H9 (cell line): ENCODE results near the gene OR5B3. TPM values are rescaled to one million over a fixed set of nuclear protein-coding genes. Genes with fewer than 3 reads are reported as not detected.

Experiments
- DNase-seq: peaks from one replicate; pipeline ENCODE4 v3.0.0-alpha.2; 2017
- H2AFZ ChIP-seq: one replicate; pipeline ENCODE4 v1.6.1; 2013; ENCODE audit warnings: mild to moderate bottlenecking, low read length, control low read depth, moderate library complexity
- H2AK5ac ChIP-seq: 2 replicates; pipeline ENCODE4 v1.6.1; 2013; ENCODE audit warnings: low read length, control low read depth, mixed read lengths; ENCODE audit not compliant: insufficient read length
- H2BK120ac ChIP-seq: one replicate; pipeline ENCODE4 v1.6.1; 2013; ENCODE audit warnings: low read depth, mild to moderate bottlenecking, low read length, control low read depth, inconsistent platforms; ENCODE audit not compliant: poor library complexity, severe bottlenecking
- H2BK12ac ChIP-seq: 2 replicates; pipeline ENCODE4 v1.6.1; 2013; ENCODE audit warnings: low read length, control low read depth, mixed read lengths, low read depth; ENCODE audit not compliant: insufficient read length
- H2BK15ac ChIP-seq: 2 replicates; pipeline ENCODE4 v1.6.1; 2013; ENCODE audit warnings: low read depth, low read length, control low read depth
- H2BK20ac ChIP-seq: one replicate; pipeline ENCODE4 v1.6.1; 2013; ENCODE audit warnings: low read depth, mild to moderate bottlenecking, low read length, control low read depth, inconsistent platforms; ENCODE audit not compliant: poor library complexity, severe bottlenecking
- H2BK5ac ChIP-seq: 2 replicates; pipeline ENCODE4 v1.6.1; 2013; ENCODE audit warnings: low read length, control low read depth, mixed read lengths; ENCODE audit not compliant: insufficient read length
- H3K14ac ChIP-seq: 2 replicates; pipeline ENCODE4 v1.6.1; 2013; ENCODE audit warnings: low read length, control low read depth; ENCODE audit not compliant: insufficient read depth
- H3K18ac ChIP-seq: 2 replicates; pipeline ENCODE4 v1.6.1; 2013; ENCODE audit warnings: low read depth, mild to moderate bottlenecking, mixed read lengths, low read length, control low read depth; ENCODE audit not compliant: insufficient read length
- H3K23ac ChIP-seq: 2 replicates; pipeline ENCODE4 v1.6.1; 2013; ENCODE audit warnings: low read length, control low read depth, mixed read lengths, low read depth; ENCODE audit not compliant: insufficient read length
- H3K23me2 ChIP-seq: 2 replicates; pipeline ENCODE4 v1.6.1; 2013; ENCODE audit warnings: low read depth, mild to moderate bottlenecking, mixed read lengths, low read length, control low read depth; ENCODE audit not compliant: insufficient read length, poor library complexity, severe bottlenecking
- H3K27ac ChIP-seq: 2 replicates; pipeline ENCODE4 v1.5.1; 2013; ENCODE audit warnings: low read length, control low read depth, mixed read lengths, low read depth; ENCODE audit not compliant: insufficient read length
- H3K27me3 ChIP-seq: 2 replicates; pipeline ENCODE4 v1.6.1; 2013; ENCODE audit warnings: low read length, control low read depth, inconsistent platforms; ENCODE audit not compliant: insufficient read depth
- H3K4ac ChIP-seq: 2 replicates; pipeline ENCODE4 v1.6.1; 2013; ENCODE audit warnings: low read depth, mild to moderate bottlenecking, control low read depth, inconsistent platforms, low read length, moderate library complexity
- H3K4me1 ChIP-seq: 2 replicates; pipeline ENCODE4 v1.6.1; 2013; ENCODE audit warnings: low read length, control low read depth, inconsistent platforms; ENCODE audit not compliant: insufficient read depth
- H3K4me2 ChIP-seq: 2 replicates; pipeline ENCODE4 v1.6.1; 2013; ENCODE audit warnings: low read length, control low read depth, mixed read lengths; ENCODE audit not compliant: insufficient read length, insufficient read depth
- H3K56ac ChIP-seq: 2 replicates; pipeline ENCODE4 v1.6.1; 2013; ENCODE audit warnings: low read depth, mild to moderate bottlenecking, mixed read lengths, low read length, control low read depth; ENCODE audit not compliant: insufficient read length
- H3K79me1 ChIP-seq: 2 replicates; pipeline ENCODE4 v1.6.1; 2013; ENCODE audit warnings: low read depth, mild to moderate bottlenecking, moderate library complexity, low read length, control low read depth, inconsistent platforms; ENCODE audit not compliant: insufficient read depth, poor library complexity, severe bottlenecking
- H3K79me2 ChIP-seq: 2 replicates; pipeline ENCODE4 v1.6.1; 2013; ENCODE audit warnings: low read length, control low read depth, inconsistent platforms; ENCODE audit not compliant: insufficient read depth
- H3K9ac ChIP-seq: 2 replicates; pipeline ENCODE4 v1.6.1; 2013; ENCODE audit warnings: low read length, control low read depth, mixed read lengths; ENCODE audit not compliant: insufficient read length; ENCODE audit errors: extremely low read depth
- H3K9me3 ChIP-seq: one replicate; pipeline ENCODE4 v1.6.1; 2013; ENCODE audit warnings: low read depth, low read length, inconsistent platforms; ENCODE audit not compliant: control insufficient read depth
- H3T11ph ChIP-seq: one replicate; pipeline ENCODE4 v1.6.1; 2013; ENCODE audit warnings: mild to moderate bottlenecking, low read length, control low read depth, inconsistent platforms
- H4K20me1 ChIP-seq: one replicate; pipeline ENCODE4 v1.6.1; 2013; ENCODE audit not compliant: control insufficient read depth, insufficient read length, insufficient read depth
- H4K5ac ChIP-seq: 2 replicates; pipeline ENCODE4 v1.6.1; 2013; ENCODE audit warnings: low read depth, mild to moderate bottlenecking, mixed read lengths, low read length, control low read depth; ENCODE audit not compliant: insufficient read length
- H4K8ac ChIP-seq: replicated peaks from 2 replicates; pipeline ENCODE4 v1.6.1; 2013; ENCODE audit warnings: low read length, control low read depth, mixed read lengths, low read depth; ENCODE audit not compliant: insufficient read length
- H4K91ac ChIP-seq: 2 replicates; pipeline ENCODE4 v1.6.1; 2013; ENCODE audit warnings: low read depth, mild to moderate bottlenecking, moderate library complexity, mixed read lengths, low read length, control low read depth; ENCODE audit not compliant: insufficient read length
- H3K27ac Mint-ChIP-seq, 3 experiments: 2 replicates in 2 of 3; 3 replicates in 1 of 3; pipeline ENCODE4 v1.8.0; 2020 to 2021; ENCODE audit warnings: mixed read lengths in 3 of 3, mild to moderate bottlenecking in 1 of 3, moderate library complexity in 1 of 3
- H3K27me3 Mint-ChIP-seq: 2 replicates; pipeline ENCODE4 v1.8.0; 2021; ENCODE audit warnings: low read depth, mild to moderate bottlenecking, moderate library complexity, mixed read lengths
- H3K36me3 Mint-ChIP-seq, 3 experiments: 2 replicates in 2 of 3; 3 replicates in 1 of 3; pipeline ENCODE4 v1.8.0; 2020 to 2021; ENCODE audit warnings: low read depth in 3 of 3, mixed read lengths in 3 of 3; ENCODE audit not compliant: insufficient read depth in 1 of 3
- H3K4me1 Mint-ChIP-seq, 2 experiments: 2 replicates each; pipeline ENCODE4 v1.8.0; 2020; ENCODE audit warnings: mixed read lengths in 2 of 2
- H3K4me3 Mint-ChIP-seq, 2 experiments: 2 replicates in 1 of 2; 3 replicates in 1 of 2; pipeline ENCODE4 v1.8.0; 2020 to 2021; ENCODE audit warnings: mild to moderate bottlenecking in 2 of 2, mixed read lengths in 2 of 2, moderate library complexity in 1 of 2
- H3K9me3 Mint-ChIP-seq, 2 experiments: 2 replicates in 1 of 2; 3 replicates in 1 of 2; pipeline ENCODE4 v1.8.0; 2020; ENCODE audit warnings: mild to moderate bottlenecking in 2 of 2, mixed read lengths in 2 of 2, moderate library complexity in 1 of 2
- WGBS: extraction: QIAGEN DNeasy Blood & Tissue Kit; methylation state at CpG from one replicate; pipeline ENCODE4 v1.1.7; 2013; ENCODE audit warnings: missing lambda C conversion rate, low lambda C conversion rate, mixed read lengths; ENCODE audit not compliant: insufficient read length; ENCODE audit errors: extremely low coverage; 5-methylcytosine and 5-hydroxymethylcytosine counted together
- total RNA-seq: library from RNA; stranded (reverse); gene quantifications from 2 replicates; pipeline ENCODE4 v1.2.1, GENCODE V29; 2021
- TF ChIP-seq, protein P1 (sequence below): fragments of 200-600 bp; sonication (generic); conservative IDR thresholded peaks from 3 replicates; pipeline ENCODE4 v1.8.0; 2021; ENCODE audit warnings: antibody characterized with exemption, mild to moderate bottlenecking

Gene OR5B3
- total RNA-seq, 1 experiment from 2014 or later = not detected

GRCh38 chr11:58451585-58451984, 44.9 kb upstream of the OR5B3 start:
- Histone ChIP-seq H2AFZ (no peak overlapping the region), H3K14ac (no peak overlapping the region), H2BK20ac (no peak overlapping the region), H3K79me2 (no peaks in the 10 kb centered on the region), H3K9ac (no peak overlapping the region), H3T11ph (no peak overlapping the region), H4K8ac (no peak overlapping the region), H3K56ac (no peak overlapping the region), H3K23ac (no peak overlapping the region), H2BK12ac (no peak overlapping the region), H2BK15ac (no peak overlapping the region), H4K91ac (no peak overlapping the region), H4K5ac (no peak overlapping the region), H3K23me2 (no peaks in the 10 kb centered on the region), H2BK120ac (no peak overlapping the region), H3K4me1 (no peaks in the 10 kb centered on the region), H3K4ac (no peak overlapping the region), H2AK5ac (no peak overlapping the region), H3K18ac (no peak overlapping the region), H3K27me3 (no peaks in the 10 kb centered on the region), H3K4me2 (no peak overlapping the region), H3K79me1 (no peaks in the 10 kb centered on the region), H3K27ac (no peak overlapping the region), H4K20me1 (no peaks in the 10 kb centered on the region), H2BK5ac (no peak overlapping the region), H3K9me3 (no peaks in the 10 kb centered on the region)
- H3K27ac Mint-ChIP-seq = no peak overlapping the region
- TF ChIP-seq, protein P1, sequence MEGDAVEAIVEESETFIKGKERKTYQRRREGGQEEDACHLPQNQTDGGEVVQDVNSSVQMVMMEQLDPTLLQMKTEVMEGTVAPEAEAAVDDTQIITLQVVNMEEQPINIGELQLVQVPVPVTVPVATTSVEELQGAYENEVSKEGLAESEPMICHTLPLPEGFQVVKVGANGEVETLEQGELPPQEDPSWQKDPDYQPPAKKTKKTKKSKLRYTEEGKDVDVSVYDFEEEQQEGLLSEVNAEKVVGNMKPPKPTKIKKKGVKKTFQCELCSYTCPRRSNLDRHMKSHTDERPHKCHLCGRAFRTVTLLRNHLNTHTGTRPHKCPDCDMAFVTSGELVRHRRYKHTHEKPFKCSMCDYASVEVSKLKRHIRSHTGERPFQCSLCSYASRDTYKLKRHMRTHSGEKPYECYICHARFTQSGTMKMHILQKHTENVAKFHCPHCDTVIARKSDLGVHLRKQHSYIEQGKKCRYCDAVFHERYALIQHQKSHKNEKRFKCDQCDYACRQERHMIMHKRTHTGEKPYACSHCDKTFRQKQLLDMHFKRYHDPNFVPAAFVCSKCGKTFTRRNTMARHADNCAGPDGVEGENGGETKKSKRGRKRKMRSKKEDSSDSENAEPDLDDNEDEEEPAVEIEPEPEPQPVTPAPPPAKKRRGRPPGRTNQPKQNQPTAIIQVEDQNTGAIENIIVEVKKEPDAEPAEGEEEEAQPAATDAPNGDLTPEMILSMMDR = no peak
- WGBS = no CpG with 5 or more reads among the region's 3 CpGs
- DNase-seq = no peak
- peaks cover 14 to 40% of the 10 kb centered on the region in 2 experiments for H3K9me3 Mint-ChIP-seq
- H3K27me3 Mint-ChIP-seq = peaks cover 2% of the 10 kb centered on the region; the same call in 1 of the 2 replicates
- peaks cover 0 to 10% (median 8%) of the 10 kb centered on the region in 3 experiments; a peak in 3 of 7 replicates for H3K36me3 Mint-ChIP-seq
- no peaks in the 10 kb centered on the region for H3K4me1 Mint-ChIP-seq
- no peak overlapping the region for H3K4me3 Mint-ChIP-seq
